K562 (cell line): ENCODE data around the gene MEGF11.

Source experiments
- ARID1B ChIP-seq: fragments of 450-650 bp; IDR thresholded peaks from 2 replicates; pipeline ENCODE4 v1.6.1; 2016; ENCODE audit warnings: antibody characterized with exemption, mild to moderate bottlenecking, inconsistent platforms
- CAMTA2 ChIP-seq: fragments of 250-450 bp; sonication (Bioruptor Pico); conservative IDR thresholded peaks from 2 replicates; pipeline ENCODE4 v1.5.1; 2022
- FOS ChIP-seq: IDR thresholded peaks from 3 replicates; pipeline ENCODE4 v1.6.1; 2011; ENCODE audit not compliant: insufficient read length; ENCODE audit errors: extremely low read depth
- SAP30 ChIP-seq: fragments of 200-600 bp; sonication (generic); IDR thresholded peaks from 2 replicates; pipeline ENCODE4 v1.6.1; 2012; ENCODE audit warnings: borderline replicate concordance, low read depth, mild to moderate bottlenecking, moderate library complexity, low read length, control low read depth, inconsistent platforms; ENCODE audit not compliant: insufficient read depth, poor library complexity, severe bottlenecking
- ZBTB43 ChIP-seq: sonication (generic); formaldehyde crosslinking; IDR thresholded peaks from 2 replicates; pipeline ENCODE4 v1.8.0; 2023; ENCODE audit warnings: mild to moderate bottlenecking, missing genetic modification reagents
- ZKSCAN3 ChIP-seq: fragments of 250-450 bp; sonication (Bioruptor Pico); IDR thresholded peaks from 2 replicates; pipeline ENCODE4 v1.4.0; 2020
- ZNF274 ChIP-seq: IDR thresholded peaks from 2 replicates; pipeline ENCODE4 v1.6.1; 2011; ENCODE audit warnings: low read depth, mild to moderate bottlenecking, low read length, moderate library complexity, borderline replicate concordance
- TF ChIP-seq, protein P1 (sequence below): sonication (generic); formaldehyde crosslinking; IDR thresholded peaks from 2 replicates; pipeline ENCODE4 v1.8.1; 2023; ENCODE audit warnings: mild to moderate bottlenecking, missing genetic modification reagents
- TF ChIP-seq, protein P2 (sequence below), 3 experiments: IDR thresholded peaks in 2 of 3; conservative IDR thresholded peaks in 1 of 3; 2 replicates each; pipeline ENCODE4 v1.5.1; 2011 to 2012; ENCODE audit warnings: low read length in 3 of 3, mild to moderate bottlenecking in 3 of 3, control low read depth in 2 of 3, improper control_type of control experiment in 1 of 3, inconsistent platforms in 1 of 3, low read depth in 1 of 3, mixed read lengths in 1 of 3, moderate library complexity in 1 of 3; ENCODE audit not compliant: insufficient read depth in 2 of 3

DNA sequence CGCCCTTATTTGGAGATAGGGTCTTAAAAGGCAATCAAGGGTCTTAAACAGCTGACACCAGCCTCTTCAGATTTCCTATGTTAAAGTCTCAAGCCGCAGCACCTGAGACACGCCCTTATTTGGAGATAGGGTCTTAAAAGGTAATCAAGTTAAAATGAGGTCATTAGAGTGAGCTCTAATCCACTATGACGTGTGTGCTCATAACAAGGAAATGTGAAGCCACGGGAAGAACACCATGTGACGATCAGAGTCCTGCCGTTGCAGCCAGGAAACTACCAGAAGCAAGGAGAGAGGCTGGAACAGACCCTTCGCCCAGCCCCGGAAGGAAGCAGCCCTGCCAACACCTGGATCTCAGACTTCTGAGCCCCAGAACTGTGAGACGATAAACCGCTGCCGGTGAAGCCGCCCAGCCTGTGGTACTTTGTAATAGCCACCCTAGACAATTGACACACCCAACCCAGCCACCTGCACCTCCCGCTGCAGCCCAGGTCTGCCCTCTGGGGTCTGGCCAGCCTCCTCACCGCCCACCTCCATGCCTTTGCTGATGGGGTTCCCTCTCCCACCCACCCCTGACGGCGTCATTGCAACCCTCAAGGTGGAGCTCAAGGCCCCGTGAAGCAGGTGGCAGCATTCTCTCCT is 137.9 kb downstream of the MEGF11 start:
- no peak for TF ChIP-seq ZBTB43 (CRISPR knock-in tag)
- TF ChIP-seq CAMTA2 (CRISPR knock-in tag) = no peak
- no peak for TF ChIP-seq SAP30
- no peak for TF ChIP-seq ARID1B
- no peak for TF ChIP-seq ZNF274
- no peak for TF ChIP-seq FOS
- TF ChIP-seq, protein P1, sequence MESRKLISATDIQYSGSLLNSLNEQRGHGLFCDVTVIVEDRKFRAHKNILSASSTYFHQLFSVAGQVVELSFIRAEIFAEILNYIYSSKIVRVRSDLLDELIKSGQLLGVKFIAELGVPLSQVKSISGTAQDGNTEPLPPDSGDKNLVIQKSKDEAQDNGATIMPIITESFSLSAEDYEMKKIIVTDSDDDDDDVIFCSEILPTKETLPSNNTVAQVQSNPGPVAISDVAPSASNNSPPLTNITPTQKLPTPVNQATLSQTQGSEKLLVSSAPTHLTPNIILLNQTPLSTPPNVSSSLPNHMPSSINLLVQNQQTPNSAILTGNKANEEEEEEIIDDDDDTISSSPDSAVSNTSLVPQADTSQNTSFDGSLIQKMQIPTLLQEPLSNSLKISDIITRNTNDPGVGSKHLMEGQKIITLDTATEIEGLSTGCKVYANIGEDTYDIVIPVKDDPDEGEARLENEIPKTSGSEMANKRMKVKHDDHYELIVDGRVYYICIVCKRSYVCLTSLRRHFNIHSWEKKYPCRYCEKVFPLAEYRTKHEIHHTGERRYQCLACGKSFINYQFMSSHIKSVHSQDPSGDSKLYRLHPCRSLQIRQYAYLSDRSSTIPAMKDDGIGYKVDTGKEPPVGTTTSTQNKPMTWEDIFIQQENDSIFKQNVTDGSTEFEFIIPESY (CRISPR knock-in tag) = no peak
- TF ChIP-seq ZKSCAN3 = no peak
- TF ChIP-seq, protein P2, sequence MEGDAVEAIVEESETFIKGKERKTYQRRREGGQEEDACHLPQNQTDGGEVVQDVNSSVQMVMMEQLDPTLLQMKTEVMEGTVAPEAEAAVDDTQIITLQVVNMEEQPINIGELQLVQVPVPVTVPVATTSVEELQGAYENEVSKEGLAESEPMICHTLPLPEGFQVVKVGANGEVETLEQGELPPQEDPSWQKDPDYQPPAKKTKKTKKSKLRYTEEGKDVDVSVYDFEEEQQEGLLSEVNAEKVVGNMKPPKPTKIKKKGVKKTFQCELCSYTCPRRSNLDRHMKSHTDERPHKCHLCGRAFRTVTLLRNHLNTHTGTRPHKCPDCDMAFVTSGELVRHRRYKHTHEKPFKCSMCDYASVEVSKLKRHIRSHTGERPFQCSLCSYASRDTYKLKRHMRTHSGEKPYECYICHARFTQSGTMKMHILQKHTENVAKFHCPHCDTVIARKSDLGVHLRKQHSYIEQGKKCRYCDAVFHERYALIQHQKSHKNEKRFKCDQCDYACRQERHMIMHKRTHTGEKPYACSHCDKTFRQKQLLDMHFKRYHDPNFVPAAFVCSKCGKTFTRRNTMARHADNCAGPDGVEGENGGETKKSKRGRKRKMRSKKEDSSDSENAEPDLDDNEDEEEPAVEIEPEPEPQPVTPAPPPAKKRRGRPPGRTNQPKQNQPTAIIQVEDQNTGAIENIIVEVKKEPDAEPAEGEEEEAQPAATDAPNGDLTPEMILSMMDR (IDR thresholded peaks at IDR 0.05 in 2 of 3, conservative IDR thresholded peaks at IDR 0.05 in 1 of 3; ENCODE audit: insufficient read depth in 2 of 3, low read depth in 1 of 3, low read length in 3 of 3) = no peak
